Naive thymus-derived CD4-positive, alpha-beta T cell (primary cell): Measurements from ENCODE around the gene ARHGDIA. TPM values are rescaled to one million over a fixed set of nuclear protein-coding genes. Genes with fewer than 3 reads are reported as not detected.
A peak's percentile ranks its signal among the peaks of the same experiment; 100 is the strongest.

Source experiments
- ATAC-seq: fragments of 150-1000 bp; cut with Tn5 transposase; 2 replicates; pipeline ENCODE4 v1.10.0; 2021; ENCODE audit warnings: mild to moderate bottlenecking, moderate library complexity
- CTCF ChIA-PET: fragments of 350-600 bp; sonication (Branson Sonifier 250); formaldehyde crosslinking; loops from one replicate; lab custom pipeline; 2021; ENCODE audit warnings: antibody characterized with exemption; lab: Charles Lee
- POLR2A ChIA-PET: fragments of 350-600 bp; sonication (Branson Sonifier 250); formaldehyde crosslinking; loops from one replicate; lab custom pipeline; 2021; ENCODE audit warnings: antibody characterized with exemption, inconsistent platforms; lab: Charles Lee
- DNase-seq, 9 donors: peaks; one replicate each; pipeline versions ENCODE4 v3.0.0 to v3.0.0-alpha.2; 2020 to 2022; ENCODE audit warnings: mixed read lengths in 1 of 9
- H3K27ac ChIP-seq: one replicate; pipeline ENCODE4 v1.7.0; 2013; ENCODE audit warnings: mild to moderate bottlenecking, low read depth, low read length, moderate library complexity
- H3K27me3 ChIP-seq, 2 donors: one replicate each; pipeline ENCODE4 v1.7.0; 2013; ENCODE audit warnings: low read length in 2 of 2, mild to moderate bottlenecking in 2 of 2, moderate library complexity in 2 of 2; ENCODE audit not compliant: control insufficient read depth in 2 of 2, insufficient read depth in 2 of 2
- H3K36me3 ChIP-seq, 3 experiments: 1 replicate in 2 of 3; 2 replicates in 1 of 3; pipeline ENCODE4 v1.7.0; 2013; ENCODE audit warnings: low read length in 3 of 3, mild to moderate bottlenecking in 3 of 3, moderate library complexity in 1 of 3; ENCODE audit not compliant: insufficient read depth in 3 of 3, control insufficient read depth in 2 of 3
- H3K4me1 ChIP-seq, 2 donors: one replicate each; pipeline ENCODE4 v1.7.0; 2013; ENCODE audit warnings: low read length in 2 of 2, mild to moderate bottlenecking in 2 of 2, moderate library complexity in 1 of 2; ENCODE audit not compliant: control insufficient read depth in 2 of 2, insufficient read depth in 2 of 2
- H3K4me3 ChIP-seq: 2 replicates; pipeline ENCODE4 v1.7.0; 2013; ENCODE audit warnings: mild to moderate bottlenecking, low read length
- H3K9me3 ChIP-seq, 3 experiments: 1 replicate in 2 of 3; 2 replicates in 1 of 3; pipeline ENCODE4 v1.7.0; 2013; ENCODE audit warnings: low read length in 3 of 3; ENCODE audit not compliant: control insufficient read depth in 2 of 3
- H3K27ac Mint-ChIP-seq, 9 donors: one replicate each; pipeline ENCODE4 v1.8.0; 2020 to 2022; ENCODE audit warnings: mixed read lengths in 9 of 9, mild to moderate bottlenecking in 8 of 9, moderate library complexity in 5 of 9, inconsistent platforms in 2 of 9
- H3K27me3 Mint-ChIP-seq, 5 donors: one replicate each; pipeline ENCODE4 v1.8.0; 2021 to 2022; ENCODE audit warnings: mixed read lengths in 5 of 5, mild to moderate bottlenecking in 1 of 5
- H3K36me3 Mint-ChIP-seq, 5 donors: one replicate each; pipeline ENCODE4 v1.8.0; 2020 to 2022; ENCODE audit warnings: mixed read lengths in 5 of 5, mild to moderate bottlenecking in 3 of 5, inconsistent platforms in 1 of 5
- H3K4me1 Mint-ChIP-seq, 7 donors: one replicate each; pipeline ENCODE4 v1.8.0; 2020 to 2022; ENCODE audit warnings: mixed read lengths in 7 of 7, mild to moderate bottlenecking in 3 of 7, inconsistent platforms in 1 of 7
- H3K4me3 Mint-ChIP-seq, 10 donors: one replicate each; pipeline ENCODE4 v1.8.0; 2020 to 2022; ENCODE audit warnings: mild to moderate bottlenecking in 10 of 10, mixed read lengths in 10 of 10, moderate library complexity in 6 of 10, inconsistent platforms in 2 of 10
- H3K9me3 Mint-ChIP-seq, 11 donors: one replicate each; pipeline ENCODE4 v1.8.0; 2020 to 2022; ENCODE audit warnings: mixed read lengths in 11 of 11, mild to moderate bottlenecking in 4 of 11, inconsistent platforms in 1 of 11, moderate library complexity in 1 of 11
- intact Hi-C, 2 donors: fragments of 100-400 bp; cut with micrococcal nuclease; formaldehyde crosslinking; loops; one replicate each; pipeline ENCODE4 v1.15.1; 2023
- polyA plus RNA-seq, 2 donors: library from polyadenylated mRNA; unstranded; fragments of 300-500 nt; fragmentation: Illumina TruSeq; gene quantifications; one replicate each; pipeline ENCODE4 v1.2.3, GENCODE V29; 2021
- total RNA-seq, 6 experiments: library from RNA in 5 of 6; stranded (reverse) in 5 of 6; gene quantifications; 1 replicate in 5 of 6; 2 replicates in 1 of 6; pipeline ENCODE4 v1.2.3 and lab custom pipeline; 2021 to 2026

Gene ARHGDIA
- total and polyA plus RNA-seq, 7 experiments from 2014 or later, result 66.5 to 671 (median 339) TPM

GRCh38 chr17:81863833-81864768 lies 7.0 kb downstream of the ARHGDIA start:
- Histone ChIP-seq H3K4me3 (no peak overlapping the region), H3K9me3 (no peaks in the 10 kb centered on the region), H3K36me3 (peaks cover 3 to 26% (median 5%) of the 10 kb centered on the region in 3 experiments), H3K27me3 (no peaks in the 10 kb centered on the region), H3K27ac (no peak overlapping the region), H3K4me1 (peaks cover 17 to 20% of the 10 kb centered on the region in 2 donors)
- Mint-ChIP-seq H3K4me3 (peak overlapping the region in 3 of 10 donors; percentile 29 to 78 (median 30)), H3K36me3 (peaks cover 0 to 20% (median 4%) of the 10 kb centered on the region in 5 donors), H3K9me3 (peaks cover 0 to 12% (median 0%) of the 10 kb centered on the region in 11 donors), H3K4me1 (peaks cover 24 to 46% (median 40%) of the 10 kb centered on the region in 7 donors), H3K27me3 (peaks cover 0 to 5% (median 0%) of the 10 kb centered on the region in 5 donors), H3K27ac (peak overlapping the region in 8 of 9 donors; percentile 31 to 86 (median 74))
- DNase-seq (no peak), ATAC-seq (no peak)
- POLR2A ChIA-PET, result interaction anchor here (0.6 to 3.8 kb wide), 2 partner anchors 7 to 145 kb away, joined by 3 to 62 read pairs; partner anchors contain the start of gene ARHGDIA
- CTCF ChIA-PET, result interaction anchor here (0.5 kb wide), 1 partner anchor 17 kb away, joined by 3 read pairs; no protein-coding TSS in a partner anchor
- intact Hi-C loops, result loop anchor here (5.0 to 10.0 kb wide), 5 partner anchors 48 to 1409 kb away; partner anchors contain the start of genes ACTG1 (in 1 of the 2), CCDC137 (in 1 of the 2), OXLD1 (in 1 of the 2) and PCYT2 (in 1 of the 2)

- peak overlapping the region; percentile 20 for H3K27ac ChIP-seq
- H3K36me3 ChIP-seq, result peaks cover 0 to 17% (median 0%) of the 10 kb centered on the region in 3 experiments
- intact Hi-C loops, result loop anchor here (5.0 to 10.0 kb wide), 5 partner anchors 49 to 1408 kb away; partner anchors contain the start of genes ACTG1 (in 1 of the 2), CCDC137 (in 1 of the 2), OXLD1 (in 1 of the 2) and PCYT2 (in 1 of the 2)
- H3K4me1 ChIP-seq, result peaks cover 20 to 30% of the 10 kb centered on the region in 2 donors
- H3K4me3 ChIP-seq, result no peak overlapping the region
- H3K27ac Mint-ChIP-seq, result peak overlapping the region; percentile 31 to 86 (median 84)
- H3K9me3 ChIP-seq, result no peaks in the 10 kb centered on the region
- H3K4me3 Mint-ChIP-seq, result peak overlapping the region; percentile 15 to 78 (median 66)
- ChIA-PET CTCF (no interaction called here), POLR2A (interaction anchor here (0.6 to 3.8 kb wide), 2 partner anchors 8 to 145 kb away, joined by 3 to 62 read pairs; partner anchors contain the start of gene ARHGDIA)
- H3K36me3 Mint-ChIP-seq, result peaks cover 0 to 21% (median 4%) of the 10 kb centered on the region in 5 donors
- no peak for DNase-seq
- ATAC-seq, result no peak
- H3K4me1 Mint-ChIP-seq, result peaks cover 24 to 53% (median 45%) of the 10 kb centered on the region in 7 donors
- H3K27me3 Mint-ChIP-seq, result peaks cover 0 to 5% (median 0%) of the 10 kb centered on the region in 5 donors
- no peaks in the 10 kb centered on the region for H3K27me3 ChIP-seq
- peaks cover 0 to 12% (median 0%) of the 10 kb centered on the region in 11 donors for H3K9me3 Mint-ChIP-seq
Observed at GRCh38 chr17:81863123-81863675, 7.9 kb downstream of the ARHGDIA start.

- H3K27me3 ChIP-seq, result no peaks in the 10 kb centered on the region
- H3K4me3 ChIP-seq, result peak overlapping the region; percentile 83
- H3K27ac ChIP-seq, result peak overlapping the region; percentile 95
- peaks cover 0 to 5% (median 0%) of the 10 kb centered on the region in 5 donors for H3K27me3 Mint-ChIP-seq
- peak overlapping the region; percentile 81 to 99 (median 90) for H3K4me3 Mint-ChIP-seq
- POLR2A ChIA-PET, result interaction anchor here (0.6 to 3.8 kb wide), 7 partner anchors 10 to 822 kb away, joined by 3 to 62 read pairs (median 3); partner anchors contain the start of genes ARHGDIA, ARL16, HGS and PPP1R27
- intact Hi-C loops, result loop anchor here (1.0 to 10.0 kb wide), 24 partner anchors 9 to 1406 kb away; partner anchors contain the start of genes ACTG1 (in 2 of the 2), ALYREF (in 2 of the 2), ANAPC11 (in 2 of the 2) and ARL16 (in 2 of the 2)
- peaks cover 0 to 24% (median 6%) of the 10 kb centered on the region in 3 experiments for H3K36me3 ChIP-seq
- DNase-seq (peak; percentile 98 to 100 (median 100)), ATAC-seq (peak; percentile 91)
- CTCF ChIA-PET, result no interaction called here
- H3K9me3 Mint-ChIP-seq, result peaks cover 0 to 10% (median 0%) of the 10 kb centered on the region in 11 donors
- no peaks in the 10 kb centered on the region for H3K9me3 ChIP-seq
- H3K4me1 ChIP-seq, result peaks cover 20 to 27% of the 10 kb centered on the region in 2 donors
- H3K36me3 Mint-ChIP-seq, result peaks cover 0 to 23% (median 4%) of the 10 kb centered on the region in 5 donors
- H3K4me1 Mint-ChIP-seq, result peaks cover 19 to 53% (median 43%) of the 10 kb centered on the region in 7 donors
- peak overlapping the region; percentile 89 to 100 (median 98) for H3K27ac Mint-ChIP-seq
Observed at GRCh38 chr17:81860756-81861568, 10.2 kb downstream of the ARHGDIA start.

GRCh38 chr17:81859906-81860755 lies 11.0 kb downstream of the ARHGDIA start, which contains the start of gene P4HB:
Gene P4HB, minus strand, starts transcription at chr17:81860535. Its CDS starts 64 bp downstream, at chr17:81860471.
- H3K27me3 Mint-ChIP-seq, result peaks cover 0 to 5% (median 0%) of the 10 kb centered on the region in 5 donors
- peak within 1 kb of the TSS; percentile 89 to 100 (median 98) for H3K27ac Mint-ChIP-seq
- ChIA-PET POLR2A (interaction anchor here (0.6 to 3.8 kb wide), 10 partner anchors 10 to 349 kb away, joined by 3 to 62 read pairs (median 3); partner anchors contain the start of genes ARHGDIA, ARL16, HGS and MAFG), CTCF (interaction anchor here (0.5 kb wide), 1 partner anchor 281 kb away, joined by 3 read pairs; no protein-coding TSS in a partner anchor)
- H3K4me1 Mint-ChIP-seq, result peaks cover 19 to 52% (median 43%) of the 10 kb centered on the region in 7 donors
- Histone ChIP-seq H3K9me3 (no peaks in the 10 kb centered on the region), H3K36me3 (peaks cover 2 to 32% (median 6%) of the 10 kb centered on the region in 3 experiments), H3K4me3 (peak within 1 kb of the TSS; percentile 83), H3K4me1 (peaks cover 20 to 27% of the 10 kb centered on the region in 2 donors), H3K27ac (peak within 1 kb of the TSS; percentile 95), H3K27me3 (no peaks in the 10 kb centered on the region)
- peaks cover 0 to 10% (median 0%) of the 10 kb centered on the region in 11 donors for H3K9me3 Mint-ChIP-seq
- H3K4me3 Mint-ChIP-seq, result peak within 1 kb of the TSS; percentile 81 to 99 (median 91)
- ATAC-seq (no peak), DNase-seq (peak in 3 of 9 donors; percentile 85 to 95 (median 94))
- peaks cover 0 to 28% (median 4%) of the 10 kb centered on the region in 5 donors for H3K36me3 Mint-ChIP-seq
- intact Hi-C loops, result loop anchor here (1.0 to 10.0 kb wide), 22 partner anchors 11 to 1405 kb away; partner anchors contain the start of genes ACTG1 (in 2 of the 2), ARL16 (in 2 of the 2), MCRIP1 (in 2 of the 2) and MRPL12 (in 2 of the 2)
